GM21360 (cell line): ENCODE measurements around the gene TFDP2.
"Not testable (repeated sequence)": the region's sequence is repeated elsewhere in the genome, so short reads cannot be mapped to it uniquely, and the experiment has no call there.

Experiments
- ATAC-seq: cut with Tn5 transposase; IDR thresholded peaks from one replicate; pipeline ENCODE4 v1.9.1; 2021; ENCODE audit warnings: mild to moderate bottlenecking, moderate library complexity; ENCODE audit not compliant: unreplicated experiment

TFDP2 gene

GRCh38 chr3:142148792-142149672, at the start of gene TFDP2:
TSS of gene TFDP2 (minus strand) at chr3:142149544. CDS start at chr3:142101749, 47,795 bp downstream.
- peak; percentile 99 for ATAC-seq

- ATAC-seq, result no peak
Measured at GRCh38 chr3:142188846-142189245, 39.5 kb upstream of the TFDP2 start.

- ATAC-seq, result no peak
Measured at GRCh38 chr3:142180761-142181362, 31.5 kb upstream of the TFDP2 start.

- ATAC-seq, result no peak
Measured at GRCh38 chr3:142175478-142175877, 26.1 kb upstream of the TFDP2 start.

GRCh38 chr3:142174559-142174958, 25.2 kb upstream of the TFDP2 start:
- ATAC-seq, result no peak

GRCh38 chr3:142168514-142168913, 19.2 kb upstream of the TFDP2 start:
- no peak for ATAC-seq

GRCh38 chr3:142165194-142165593, 15.8 kb upstream of the TFDP2 start:
- no peak for ATAC-seq

- ATAC-seq, result no peak
Measured at GRCh38 chr3:142159083-142159740, 9.9 kb upstream of the TFDP2 start.

GRCh38 chr3:142154186-142154585, 4.8 kb upstream of the TFDP2 start:
- no peak for ATAC-seq

- no peak for ATAC-seq
Measured at GRCh38 chr3:142152384-142152783, 3.0 kb upstream of the TFDP2 start.

- ATAC-seq, result no peak
Measured at GRCh38 chr3:142151828-142152227, 2.5 kb upstream of the TFDP2 start.

- no peak for ATAC-seq
Measured at GRCh38 chr3:142151240-142151639, 1.9 kb upstream of the TFDP2 start.

- no peak for ATAC-seq
Measured at GRCh38 chr3:142150271-142150670, 927 bp upstream of the TFDP2 start.

GRCh38 chr3:142149673-142149992, 289 bp upstream of the TFDP2 start:
- no peak for ATAC-seq

- ATAC-seq, result no peak
Measured at GRCh38 chr3:142148044-142148791, 1.1 kb downstream of the TFDP2 start.

- ATAC-seq, result not testable (repeated sequence)
Measured at GRCh38 chr3:142144587-142144986, 4.8 kb downstream of the TFDP2 start.

GRCh38 chr3:142140608-142141285, 8.6 kb downstream of the TFDP2 start:
- not testable (repeated sequence) for ATAC-seq

GRCh38 chr3:142137089-142137488, 12.3 kb downstream of the TFDP2 start:
- not testable (repeated sequence) for ATAC-seq

GRCh38 chr3:142134799-142135325, 14.5 kb downstream of the TFDP2 start:
- ATAC-seq, result no peak

GRCh38 chr3:142129516-142130171, 19.7 kb downstream of the TFDP2 start:
- ATAC-seq, result no peak
